Liver (tissue), 9 donors: ENCODE results near the gene IL36G. TPM values are rescaled to one million over a fixed set of nuclear protein-coding genes. Genes with fewer than 3 reads are reported as not detected.

Experiments used
- DNase-seq: peaks from one replicate; pipeline ENCODE4 v3.0.0-alpha.2; 2017; ENCODE audit warnings: low spot score
- H3K27ac ChIP-seq, 2 donors: one replicate each; pipeline ENCODE4 v1.7.0; 2013; ENCODE audit warnings: inconsistent platforms in 2 of 2, low read length in 2 of 2, control low read depth in 1 of 2, low read depth in 1 of 2, mild to moderate bottlenecking in 1 of 2
- H3K27me3 ChIP-seq, 4 donors: one replicate each; pipeline versions ENCODE4 v1.6.1 to v1.7.0; 2013; ENCODE audit warnings: low read length in 3 of 4, inconsistent platforms in 1 of 4, mild to moderate bottlenecking in 1 of 4, moderate library complexity in 1 of 4; ENCODE audit not compliant: control insufficient read depth in 4 of 4, insufficient read depth in 4 of 4
- H3K36me3 ChIP-seq, 4 donors: one replicate each; pipeline versions ENCODE4 v1.6.1 to v1.7.0; 2013; ENCODE audit warnings: low read length in 3 of 4, mild to moderate bottlenecking in 3 of 4, low read depth in 1 of 4, moderate library complexity in 1 of 4; ENCODE audit not compliant: control insufficient read depth in 4 of 4, insufficient read depth in 3 of 4
- H3K4me1 ChIP-seq, 4 donors: one replicate each; pipeline versions ENCODE4 v1.6.1 to v1.7.0; 2013; ENCODE audit warnings: low read length in 3 of 4, mild to moderate bottlenecking in 3 of 4, moderate library complexity in 1 of 4; ENCODE audit not compliant: control insufficient read depth in 4 of 4, insufficient read depth in 4 of 4
- H3K4me3 ChIP-seq, 3 donors: one replicate each; pipeline versions ENCODE4 v1.6.1 to v1.7.0; 2013; ENCODE audit warnings: low read length in 3 of 3, control low read depth in 1 of 3, low read depth in 1 of 3, mild to moderate bottlenecking in 1 of 3
- H3K9ac ChIP-seq, 2 donors: one replicate each; pipeline ENCODE4 v1.7.0; 2013; ENCODE audit warnings: low read length in 2 of 2, mild to moderate bottlenecking in 2 of 2, moderate library complexity in 2 of 2, control low read depth in 1 of 2, low read depth in 1 of 2
- H3K9me3 ChIP-seq, 4 donors: one replicate each; pipeline versions ENCODE4 v1.6.1 to v1.7.0; 2013; ENCODE audit warnings: low read length in 3 of 4; ENCODE audit not compliant: control insufficient read depth in 4 of 4
- EGR1 ChIP-seq, 2 donors: IDR thresholded peaks; 2 replicates each; pipeline ENCODE4 v1.6.1; 2016 to 2018; ENCODE audit warnings: antibody characterized with exemption in 2 of 2, low read depth in 2 of 2
- FOXA1 ChIP-seq: IDR thresholded peaks from 2 replicates; pipeline ENCODE4 v1.6.1; 2016; ENCODE audit warnings: antibody characterized with exemption
- FOXA2 ChIP-seq: IDR thresholded peaks from 2 replicates; pipeline ENCODE4 v1.6.1; 2016; ENCODE audit warnings: antibody characterized with exemption
- GABPA ChIP-seq, 2 donors: IDR thresholded peaks in 1 of 2; conservative IDR thresholded peaks in 1 of 2; 2 replicates each; pipeline ENCODE4 v1.6.1; 2016; ENCODE audit warnings: antibody characterized with exemption in 2 of 2, mild to moderate bottlenecking in 1 of 2, moderate library complexity in 1 of 2
- HNF4A ChIP-seq, 2 donors: conservative IDR thresholded peaks; 2 replicates each; pipeline ENCODE4 v1.6.1; 2016; ENCODE audit warnings: antibody characterized with exemption in 2 of 2, mild to moderate bottlenecking in 2 of 2
- HNF4G ChIP-seq: IDR thresholded peaks from 2 replicates; pipeline ENCODE4 v1.6.1; 2016; ENCODE audit warnings: antibody characterized with exemption
- JUND ChIP-seq, 2 donors: IDR thresholded peaks; 2 replicates each; pipeline ENCODE4 v1.6.1; 2016; ENCODE audit warnings: antibody characterized with exemption in 2 of 2
- NR2F2 ChIP-seq: IDR thresholded peaks from 2 replicates; pipeline ENCODE4 v1.6.1; 2016; ENCODE audit warnings: antibody characterized with exemption
- RAD21 ChIP-seq, 2 donors: IDR thresholded peaks; 2 replicates each; pipeline ENCODE4 v1.6.1; 2016; ENCODE audit warnings: antibody characterized with exemption in 2 of 2, mild to moderate bottlenecking in 2 of 2
- RXRA ChIP-seq, 2 donors: IDR thresholded peaks; 2 replicates each; pipeline ENCODE4 v1.6.1; 2017 to 2018; ENCODE audit warnings: antibody characterized with exemption in 2 of 2, mild to moderate bottlenecking in 1 of 2
- SP1 ChIP-seq: IDR thresholded peaks from 2 replicates; pipeline ENCODE4 v1.6.1; 2018; ENCODE audit warnings: antibody characterized with exemption, mild to moderate bottlenecking
- TAF1 ChIP-seq: conservative IDR thresholded peaks from 2 replicates; pipeline ENCODE4 v1.6.1; 2016; ENCODE audit warnings: antibody characterized with exemption, mild to moderate bottlenecking
- YY1 ChIP-seq: IDR thresholded peaks from 2 replicates; pipeline ENCODE4 v1.6.1; 2016; ENCODE audit warnings: antibody characterized with exemption, mild to moderate bottlenecking
- WGBS: extraction: QIAGEN DNeasy Blood & Tissue Kit; methylation state at CpG from one replicate; pipeline ENCODE4 v1.1.7; 2013; 5-methylcytosine and 5-hydroxymethylcytosine counted together
- polyA plus RNA-seq, 2 donors: library from polyadenylated mRNA; stranded (reverse) in 1 of 2; unstranded in 1 of 2; fragments of 200-250 nt in 1 of 2; fragments of >200 nt in 1 of 2; fragmentation: Nextera tagmentation in 1 of 2; extraction: Ambion mirVana in 1 of 2; gene quantifications; one replicate each; pipeline versions ENCODE4 v1.2.1 to v1.2.3, GENCODE V29; 2013 to 2015
- total RNA-seq, 2 donors: library from RNA; depleted of rRNA; stranded (reverse); fragments of >200 nt; gene quantifications; one replicate each; pipeline ENCODE4 v1.2.3, GENCODE V29; 2014
- TF ChIP-seq, protein P1 (sequence below): IDR thresholded peaks from 2 replicates; pipeline ENCODE4 v1.6.1; 2016; ENCODE audit warnings: antibody characterized with exemption
- TF ChIP-seq, protein P2 (sequence below): IDR thresholded peaks from 2 replicates; pipeline ENCODE4 v1.6.1; 2016; ENCODE audit warnings: antibody characterized with exemption
- TF ChIP-seq, protein P3 (sequence below): IDR thresholded peaks from 2 replicates; pipeline ENCODE4 v1.6.1; 2016; ENCODE audit warnings: antibody characterized with exemption, mild to moderate bottlenecking
- TF ChIP-seq, protein P4 (sequence below): fragments of 150-350 bp; IDR thresholded peaks from 2 replicates; pipeline ENCODE4 v1.5.1; 2017; ENCODE audit warnings: improper control_type of control experiment, low read depth, low read length; ENCODE audit not compliant: missing input control
- TF ChIP-seq, protein P5 (sequence below): IDR thresholded peaks from 2 replicates; pipeline ENCODE4 v1.6.1; 2016; ENCODE audit warnings: antibody characterized with exemption
- donor health status: healthy.
- donor health status: healthy.
- donor health status: healthy.
- donor health status: healthy.
- donor health status: healthy.

IL36G gene
- total and polyA plus RNA-seq, 4 donors = not detected

DNA sequence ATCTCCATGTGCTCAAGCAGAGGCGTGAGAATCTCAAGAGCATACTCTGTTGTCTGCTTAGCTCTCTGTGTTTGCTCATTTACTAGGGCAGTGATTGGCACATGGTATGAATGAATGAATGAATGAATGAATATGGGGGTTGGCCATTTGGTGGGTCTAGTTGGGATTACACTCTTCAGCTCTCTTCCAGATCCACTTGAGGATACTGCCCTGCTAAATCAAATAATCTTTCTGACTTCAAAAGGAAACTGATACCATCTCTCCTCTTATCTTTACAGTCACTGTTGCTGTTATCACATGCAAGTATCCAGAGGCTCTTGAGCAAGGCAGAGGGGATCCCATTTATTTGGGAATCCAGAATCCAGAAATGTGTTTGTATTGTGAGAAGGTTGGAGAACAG, 1.9 kb downstream of the IL36G start:
- H3K9me3 ChIP-seq = no peaks in the 10 kb centered on the region
- 98% methylated on average over 1 of the region's 1 CpG for WGBS

DNA sequence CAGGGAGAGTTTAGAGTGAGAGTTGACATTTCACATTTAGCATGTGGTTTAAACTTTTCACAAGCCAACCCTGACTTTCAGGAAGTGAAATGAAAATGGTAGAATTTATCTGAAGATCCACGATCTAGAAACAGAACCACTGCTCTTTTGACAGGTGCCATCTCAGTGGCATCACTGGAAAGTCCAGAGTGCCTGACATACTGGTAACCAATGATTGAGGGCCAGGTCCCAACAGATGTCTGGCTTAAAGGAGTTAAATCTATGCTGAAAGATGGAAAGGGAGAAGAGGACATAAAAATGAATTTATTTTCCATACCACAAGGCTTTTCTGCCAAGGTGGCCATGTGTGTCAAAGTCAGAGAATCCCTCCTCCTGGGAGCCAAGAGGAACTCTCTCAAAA, 2.7 kb downstream of the IL36G start:
- WGBS = 53% methylated on average over 1 of the region's 1 CpG
- H3K4me3 ChIP-seq = no peak overlapping the region
- H3K36me3 ChIP-seq = no peaks in the 10 kb centered on the region

More for the DNA sequence above, 1.9 kb downstream of the IL36G start:
- no peak overlapping the region for H3K4me3 ChIP-seq
- peaks cover 0 to 11% (median 0%) of the 10 kb centered on the region in 4 donors for H3K27me3 ChIP-seq
- no peak overlapping the region for H3K27ac ChIP-seq
- no peaks in the 10 kb centered on the region for H3K36me3 ChIP-seq
- TF ChIP-seq SP1 (no peak), FOXA2 (no peak), YY1 (no peak), TAF1 (no peak), RXRA (IDR thresholded peaks at IDR 0.05) (no peak), EGR1 (IDR thresholded peaks at IDR 0.05; ENCODE audit: low read depth in 2 of 2) (no peak), RAD21 (IDR thresholded peaks at IDR 0.05) (no peak), GABPA (IDR thresholded peaks at IDR 0.05 in 1 of 2, conservative IDR thresholded peaks at IDR 0.05 in 1 of 2) (no peak), HNF4A (conservative IDR thresholded peaks at IDR 0.05) (no peak), FOXA1 (no peak), NR2F2 (no peak)
- TF ChIP-seq, protein P1, sequence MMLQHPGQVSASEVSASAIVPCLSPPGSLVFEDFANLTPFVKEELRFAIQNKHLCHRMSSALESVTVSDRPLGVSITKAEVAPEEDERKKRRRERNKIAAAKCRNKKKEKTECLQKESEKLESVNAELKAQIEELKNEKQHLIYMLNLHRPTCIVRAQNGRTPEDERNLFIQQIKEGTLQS = no peak
- TF ChIP-seq, protein P2, sequence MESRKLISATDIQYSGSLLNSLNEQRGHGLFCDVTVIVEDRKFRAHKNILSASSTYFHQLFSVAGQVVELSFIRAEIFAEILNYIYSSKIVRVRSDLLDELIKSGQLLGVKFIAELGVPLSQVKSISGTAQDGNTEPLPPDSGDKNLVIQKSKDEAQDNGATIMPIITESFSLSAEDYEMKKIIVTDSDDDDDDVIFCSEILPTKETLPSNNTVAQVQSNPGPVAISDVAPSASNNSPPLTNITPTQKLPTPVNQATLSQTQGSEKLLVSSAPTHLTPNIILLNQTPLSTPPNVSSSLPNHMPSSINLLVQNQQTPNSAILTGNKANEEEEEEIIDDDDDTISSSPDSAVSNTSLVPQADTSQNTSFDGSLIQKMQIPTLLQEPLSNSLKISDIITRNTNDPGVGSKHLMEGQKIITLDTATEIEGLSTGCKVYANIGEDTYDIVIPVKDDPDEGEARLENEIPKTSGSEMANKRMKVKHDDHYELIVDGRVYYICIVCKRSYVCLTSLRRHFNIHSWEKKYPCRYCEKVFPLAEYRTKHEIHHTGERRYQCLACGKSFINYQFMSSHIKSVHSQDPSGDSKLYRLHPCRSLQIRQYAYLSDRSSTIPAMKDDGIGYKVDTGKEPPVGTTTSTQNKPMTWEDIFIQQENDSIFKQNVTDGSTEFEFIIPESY = no peak
- no peak for DNase-seq
- H3K9ac ChIP-seq = no peak overlapping the region
- H3K4me1 ChIP-seq = no peaks in the 10 kb centered on the region

More for the DNA sequence above, 2.7 kb downstream of the IL36G start:
- H3K9ac ChIP-seq = no peak overlapping the region
- H3K4me1 ChIP-seq = no peaks in the 10 kb centered on the region
- H3K27me3 ChIP-seq = peaks cover 0 to 11% (median 0%) of the 10 kb centered on the region in 4 donors
- no peaks in the 10 kb centered on the region for H3K9me3 ChIP-seq
- no peak for TF ChIP-seq HNF4G
- TF ChIP-seq, protein P2 = no peak
- TF ChIP-seq, protein P3, sequence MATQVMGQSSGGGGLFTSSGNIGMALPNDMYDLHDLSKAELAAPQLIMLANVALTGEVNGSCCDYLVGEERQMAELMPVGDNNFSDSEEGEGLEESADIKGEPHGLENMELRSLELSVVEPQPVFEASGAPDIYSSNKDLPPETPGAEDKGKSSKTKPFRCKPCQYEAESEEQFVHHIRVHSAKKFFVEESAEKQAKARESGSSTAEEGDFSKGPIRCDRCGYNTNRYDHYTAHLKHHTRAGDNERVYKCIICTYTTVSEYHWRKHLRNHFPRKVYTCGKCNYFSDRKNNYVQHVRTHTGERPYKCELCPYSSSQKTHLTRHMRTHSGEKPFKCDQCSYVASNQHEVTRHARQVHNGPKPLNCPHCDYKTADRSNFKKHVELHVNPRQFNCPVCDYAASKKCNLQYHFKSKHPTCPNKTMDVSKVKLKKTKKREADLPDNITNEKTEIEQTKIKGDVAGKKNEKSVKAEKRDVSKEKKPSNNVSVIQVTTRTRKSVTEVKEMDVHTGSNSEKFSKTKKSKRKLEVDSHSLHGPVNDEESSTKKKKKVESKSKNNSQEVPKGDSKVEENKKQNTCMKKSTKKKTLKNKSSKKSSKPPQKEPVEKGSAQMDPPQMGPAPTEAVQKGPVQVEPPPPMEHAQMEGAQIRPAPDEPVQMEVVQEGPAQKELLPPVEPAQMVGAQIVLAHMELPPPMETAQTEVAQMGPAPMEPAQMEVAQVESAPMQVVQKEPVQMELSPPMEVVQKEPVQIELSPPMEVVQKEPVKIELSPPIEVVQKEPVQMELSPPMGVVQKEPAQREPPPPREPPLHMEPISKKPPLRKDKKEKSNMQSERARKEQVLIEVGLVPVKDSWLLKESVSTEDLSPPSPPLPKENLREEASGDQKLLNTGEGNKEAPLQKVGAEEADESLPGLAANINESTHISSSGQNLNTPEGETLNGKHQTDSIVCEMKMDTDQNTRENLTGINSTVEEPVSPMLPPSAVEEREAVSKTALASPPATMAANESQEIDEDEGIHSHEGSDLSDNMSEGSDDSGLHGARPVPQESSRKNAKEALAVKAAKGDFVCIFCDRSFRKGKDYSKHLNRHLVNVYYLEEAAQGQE = no peak
- TF ChIP-seq HNF4A (conservative IDR thresholded peaks at IDR 0.05) = no peak
- TF ChIP-seq JUND (IDR thresholded peaks at IDR 0.05) = no peak
- TF ChIP-seq EGR1 (IDR thresholded peaks at IDR 0.05; ENCODE audit: low read depth in 2 of 2) = no peak
- TF ChIP-seq FOXA1 = no peak
- TF ChIP-seq, protein P4, sequence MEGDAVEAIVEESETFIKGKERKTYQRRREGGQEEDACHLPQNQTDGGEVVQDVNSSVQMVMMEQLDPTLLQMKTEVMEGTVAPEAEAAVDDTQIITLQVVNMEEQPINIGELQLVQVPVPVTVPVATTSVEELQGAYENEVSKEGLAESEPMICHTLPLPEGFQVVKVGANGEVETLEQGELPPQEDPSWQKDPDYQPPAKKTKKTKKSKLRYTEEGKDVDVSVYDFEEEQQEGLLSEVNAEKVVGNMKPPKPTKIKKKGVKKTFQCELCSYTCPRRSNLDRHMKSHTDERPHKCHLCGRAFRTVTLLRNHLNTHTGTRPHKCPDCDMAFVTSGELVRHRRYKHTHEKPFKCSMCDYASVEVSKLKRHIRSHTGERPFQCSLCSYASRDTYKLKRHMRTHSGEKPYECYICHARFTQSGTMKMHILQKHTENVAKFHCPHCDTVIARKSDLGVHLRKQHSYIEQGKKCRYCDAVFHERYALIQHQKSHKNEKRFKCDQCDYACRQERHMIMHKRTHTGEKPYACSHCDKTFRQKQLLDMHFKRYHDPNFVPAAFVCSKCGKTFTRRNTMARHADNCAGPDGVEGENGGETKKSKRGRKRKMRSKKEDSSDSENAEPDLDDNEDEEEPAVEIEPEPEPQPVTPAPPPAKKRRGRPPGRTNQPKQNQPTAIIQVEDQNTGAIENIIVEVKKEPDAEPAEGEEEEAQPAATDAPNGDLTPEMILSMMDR = no peak
- TF ChIP-seq, protein P5, sequence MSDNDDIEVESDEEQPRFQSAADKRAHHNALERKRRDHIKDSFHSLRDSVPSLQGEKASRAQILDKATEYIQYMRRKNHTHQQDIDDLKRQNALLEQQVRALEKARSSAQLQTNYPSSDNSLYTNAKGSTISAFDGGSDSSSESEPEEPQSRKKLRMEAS = no peak
- no peak for TF ChIP-seq FOXA2
- TF ChIP-seq RXRA (IDR thresholded peaks at IDR 0.05) = no peak
- TF ChIP-seq YY1 = no peak
- no peak for TF ChIP-seq NR2F2
- no peak for TF ChIP-seq GABPA (IDR thresholded peaks at IDR 0.05 in 1 of 2, conservative IDR thresholded peaks at IDR 0.05 in 1 of 2)
- TF ChIP-seq RAD21 (IDR thresholded peaks at IDR 0.05) = no peak
- no peak for TF ChIP-seq TAF1
- no peak for DNase-seq
- no peak overlapping the region for H3K27ac ChIP-seq
